GM21529 (cell line): Measurements from ENCODE around the gene NLGN1.

ENCODE experiments used
- ATAC-seq: cut with Tn5 transposase; IDR thresholded peaks from one replicate; pipeline ENCODE4 v1.9.1; 2021; ENCODE audit not compliant: unreplicated experiment

NLGN1 gene

GRCh38 chr3:173630849-173631248 is 233.3 kb downstream of the NLGN1 start:
- ATAC-seq: no peak

- no peak for ATAC-seq
Measured at GRCh38 chr3:173632945-173633344, 235.4 kb downstream of the NLGN1 start.

GRCh38 chr3:173635826-173636225 is 238.3 kb downstream of the NLGN1 start:
- ATAC-seq: no peak

- no peak for ATAC-seq
Measured at GRCh38 chr3:173639098-173639497, 241.6 kb downstream of the NLGN1 start.

- ATAC-seq: no peak
Measured at GRCh38 chr3:173641696-173642095, 244.2 kb downstream of the NLGN1 start.

GRCh38 chr3:173644086-173645082 is 246.8 kb downstream of the NLGN1 start:
- ATAC-seq: no peak

GRCh38 chr3:173650596-173650995 is 253.1 kb downstream of the NLGN1 start:
- ATAC-seq: no peak

GRCh38 chr3:173652093-173652492 is 254.5 kb downstream of the NLGN1 start:
- ATAC-seq: no peak

- ATAC-seq: no peak
Measured at GRCh38 chr3:173653781-173654180, 256.2 kb downstream of the NLGN1 start.

- ATAC-seq: no peak
Measured at GRCh38 chr3:173659972-173660371, 262.4 kb downstream of the NLGN1 start.

- no peak for ATAC-seq
Measured at GRCh38 chr3:173660645-173661299, 263.2 kb downstream of the NLGN1 start.

- no peak for ATAC-seq
Measured at GRCh38 chr3:173663696-173664111, 266.2 kb downstream of the NLGN1 start.

- no peak for ATAC-seq
Measured at GRCh38 chr3:173676094-173676493, 278.6 kb downstream of the NLGN1 start.

- no peak for ATAC-seq
Measured at GRCh38 chr3:173681188-173681678, 283.7 kb downstream of the NLGN1 start.

- ATAC-seq: no peak
Measured at GRCh38 chr3:173685456-173685855, 287.9 kb downstream of the NLGN1 start.

GRCh38 chr3:173688216-173688842 is 290.8 kb downstream of the NLGN1 start:
- no peak for ATAC-seq

- ATAC-seq: no peak
Measured at GRCh38 chr3:173690542-173691180, 293.1 kb downstream of the NLGN1 start.

GRCh38 chr3:173699353-173699752 is 301.8 kb downstream of the NLGN1 start:
- ATAC-seq: no peak

GRCh38 chr3:173700336-173700735 is 302.8 kb downstream of the NLGN1 start:
- ATAC-seq: no peak

- no peak for ATAC-seq
Measured at GRCh38 chr3:173702561-173702960, 305.0 kb downstream of the NLGN1 start.

- ATAC-seq: no peak
Measured at GRCh38 chr3:173703771-173704170, 306.2 kb downstream of the NLGN1 start.
